GM21529 (cell line): ENCODE data around the gene VWF.

Source experiments
- ATAC-seq: cut with Tn5 transposase; IDR thresholded peaks from one replicate; pipeline ENCODE4 v1.9.1; 2021; ENCODE audit not compliant: unreplicated experiment

The VWF gene

DNA sequence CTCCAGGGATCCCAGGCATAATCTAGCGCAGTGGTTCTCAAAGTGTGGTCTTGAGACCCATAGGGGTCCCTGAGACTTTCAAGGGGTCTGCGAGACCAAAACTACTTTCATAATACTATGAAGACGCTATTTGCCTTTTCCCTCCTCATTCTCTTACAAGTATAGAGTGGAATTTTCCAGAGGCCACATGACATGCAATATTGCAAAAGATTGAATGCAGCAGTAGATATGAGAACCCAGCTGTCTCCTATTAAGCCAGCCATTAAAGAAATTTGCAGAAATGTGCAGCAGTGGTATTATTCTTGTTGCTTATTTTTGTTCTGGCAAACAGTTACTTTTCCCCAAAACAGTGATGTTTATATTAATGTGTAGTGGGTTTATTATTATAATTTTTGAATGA is 62.8 kb downstream of the VWF start:
- ATAC-seq = no peak

DNA sequence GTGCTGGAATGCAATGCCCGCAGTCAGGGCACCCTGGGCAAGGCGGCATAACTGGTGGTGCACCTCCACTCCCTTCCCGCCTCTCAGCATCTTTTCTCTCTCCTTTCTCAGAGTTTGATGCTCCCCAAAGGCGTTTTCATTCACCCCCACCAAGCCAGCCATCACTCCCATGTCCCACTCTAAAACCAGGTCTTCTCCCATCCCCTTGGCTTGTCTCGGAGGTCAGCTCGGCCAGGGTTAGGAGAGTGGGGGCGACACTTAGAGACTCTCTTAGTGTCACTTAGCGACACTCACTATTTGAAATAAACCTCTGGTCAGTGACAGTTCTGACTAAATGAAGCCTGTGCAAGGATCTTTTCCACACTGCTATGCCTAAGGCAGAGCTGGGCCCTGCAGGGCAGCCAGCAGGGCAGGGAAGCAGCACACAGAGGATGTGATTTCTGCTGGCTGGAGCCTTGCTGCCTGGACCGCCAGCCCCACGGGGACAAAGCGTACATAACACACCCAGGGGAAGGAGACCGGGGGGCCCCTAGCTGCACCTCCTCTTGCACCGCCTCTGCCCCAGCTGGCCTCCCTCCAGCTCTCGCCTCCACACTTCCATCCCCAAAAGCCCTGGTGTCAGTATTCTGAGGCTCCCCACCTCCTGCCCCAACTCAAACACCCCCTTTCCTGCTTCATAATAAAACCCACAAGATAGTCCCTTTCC is 64.5 kb downstream of the VWF start:
- no peak for ATAC-seq

- no peak for ATAC-seq
Measured at GRCh38 chr12:6059221-6059620, 65.2 kb downstream of the VWF start.

DNA sequence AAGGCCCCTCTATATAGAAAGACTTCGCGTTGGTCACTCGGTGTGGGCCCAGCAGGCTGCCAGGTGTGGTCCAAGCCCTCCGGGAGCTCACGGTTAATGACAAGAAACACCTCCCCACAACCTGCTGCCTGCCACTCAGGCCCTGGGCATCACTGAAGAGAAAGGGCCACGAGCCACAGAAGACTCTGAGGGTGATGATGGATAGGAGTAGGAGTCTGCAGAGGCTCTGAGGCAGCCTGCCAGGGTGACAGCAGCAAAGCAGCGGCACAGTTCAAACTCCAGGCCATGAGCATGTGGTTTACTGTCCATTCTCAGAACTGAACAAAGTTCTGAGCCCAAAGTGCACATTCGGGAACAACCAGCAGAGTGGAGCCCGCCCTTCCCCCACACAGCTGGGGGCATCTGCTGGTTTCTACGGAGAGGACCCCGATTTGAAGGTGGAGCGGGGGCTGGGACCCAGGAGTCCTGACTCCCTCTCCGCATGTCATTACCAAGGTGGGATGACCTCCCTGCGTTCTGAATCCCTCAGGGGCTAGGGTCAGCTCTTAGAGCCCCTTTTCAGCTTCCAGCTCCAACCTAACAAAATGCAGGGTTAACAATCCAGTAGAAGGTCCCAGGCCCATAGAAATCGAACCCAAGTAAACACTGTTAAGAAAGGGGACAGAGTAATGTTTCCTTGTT is 65.8 kb downstream of the VWF start:
- ATAC-seq = no peak

DNA sequence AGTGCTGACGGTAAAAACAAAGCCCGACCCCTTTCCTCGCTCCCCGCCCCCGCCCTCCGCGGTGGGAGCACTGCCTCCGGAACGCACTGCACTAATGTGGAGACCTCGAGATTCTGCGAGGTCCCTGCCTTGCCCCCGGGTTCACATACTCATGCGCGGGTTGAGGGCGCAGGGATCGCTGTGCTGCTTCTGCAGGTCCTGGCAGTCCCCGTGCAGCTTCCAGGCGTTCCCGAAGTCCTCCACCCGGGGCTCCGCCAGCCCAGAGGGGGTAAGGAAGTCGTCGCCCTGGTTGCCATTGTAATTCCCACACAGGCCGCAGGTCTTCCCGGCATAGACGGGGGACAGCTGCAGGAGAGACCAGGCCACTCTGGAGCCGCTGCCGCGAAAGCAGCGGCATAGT is 66.8 kb downstream of the VWF start:
- no peak for ATAC-seq

DNA sequence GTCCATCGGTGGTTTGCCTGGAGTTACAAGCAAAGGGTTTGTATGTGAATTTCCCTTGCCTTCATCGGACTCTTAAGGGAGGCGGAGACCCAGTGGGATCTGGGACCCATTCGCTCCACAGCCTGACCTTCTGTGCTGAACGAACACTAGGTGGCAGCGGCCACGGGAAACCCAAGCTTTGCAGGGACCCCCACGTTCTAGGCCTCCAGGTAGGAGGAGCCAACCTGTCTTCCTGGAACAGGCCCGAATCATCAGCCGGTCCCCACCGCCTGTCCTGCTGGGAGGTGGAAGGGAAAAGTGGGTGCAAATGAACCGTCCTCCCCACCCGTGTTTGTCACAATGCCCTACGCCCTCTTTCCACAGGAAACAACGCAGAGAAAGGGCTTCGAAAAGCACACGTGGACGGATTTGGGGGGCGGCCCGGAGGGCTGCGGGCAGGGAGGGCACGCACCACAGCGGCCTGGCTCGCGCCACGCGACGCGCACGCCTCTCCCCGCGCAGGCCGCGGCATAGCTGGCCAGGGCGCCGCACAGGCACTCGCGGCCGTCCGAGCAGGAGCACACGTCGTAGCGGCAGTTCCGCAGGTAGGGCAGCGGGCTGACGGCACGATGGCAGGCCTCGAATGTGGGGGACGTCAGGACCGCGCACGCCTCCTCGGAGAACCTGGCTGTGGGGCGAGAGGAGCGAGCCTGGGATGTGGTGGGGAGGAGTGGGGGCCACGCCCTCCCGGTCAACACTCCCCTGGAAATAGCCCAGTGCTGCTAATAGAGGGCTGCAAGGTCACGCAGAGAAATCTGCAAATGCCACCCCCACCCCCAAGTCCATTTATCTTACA is 67.8 kb downstream of the VWF start:
- ATAC-seq = no peak

- no peak for ATAC-seq
Measured at GRCh38 chr12:6053541-6053940, 70.9 kb downstream of the VWF start.

DNA sequence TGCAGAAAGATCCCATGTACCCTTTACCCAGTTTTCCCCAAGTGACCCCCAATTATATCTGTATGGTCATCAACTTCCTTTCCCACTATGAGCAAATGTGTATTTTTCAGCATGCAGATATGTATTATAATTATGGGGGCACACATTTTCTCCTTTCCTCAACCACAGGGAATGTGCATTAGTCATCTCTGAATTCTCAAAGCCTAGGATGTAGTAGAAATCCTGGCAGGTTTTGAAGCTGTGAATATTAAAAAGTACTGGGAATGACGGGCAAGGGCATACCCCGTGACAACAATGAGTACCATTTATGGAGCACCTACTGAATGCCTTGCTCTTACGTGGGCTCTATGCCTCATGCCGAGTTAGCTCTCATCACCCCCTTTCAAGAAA is 71.5 kb downstream of the VWF start:
- ATAC-seq = no peak

DNA sequence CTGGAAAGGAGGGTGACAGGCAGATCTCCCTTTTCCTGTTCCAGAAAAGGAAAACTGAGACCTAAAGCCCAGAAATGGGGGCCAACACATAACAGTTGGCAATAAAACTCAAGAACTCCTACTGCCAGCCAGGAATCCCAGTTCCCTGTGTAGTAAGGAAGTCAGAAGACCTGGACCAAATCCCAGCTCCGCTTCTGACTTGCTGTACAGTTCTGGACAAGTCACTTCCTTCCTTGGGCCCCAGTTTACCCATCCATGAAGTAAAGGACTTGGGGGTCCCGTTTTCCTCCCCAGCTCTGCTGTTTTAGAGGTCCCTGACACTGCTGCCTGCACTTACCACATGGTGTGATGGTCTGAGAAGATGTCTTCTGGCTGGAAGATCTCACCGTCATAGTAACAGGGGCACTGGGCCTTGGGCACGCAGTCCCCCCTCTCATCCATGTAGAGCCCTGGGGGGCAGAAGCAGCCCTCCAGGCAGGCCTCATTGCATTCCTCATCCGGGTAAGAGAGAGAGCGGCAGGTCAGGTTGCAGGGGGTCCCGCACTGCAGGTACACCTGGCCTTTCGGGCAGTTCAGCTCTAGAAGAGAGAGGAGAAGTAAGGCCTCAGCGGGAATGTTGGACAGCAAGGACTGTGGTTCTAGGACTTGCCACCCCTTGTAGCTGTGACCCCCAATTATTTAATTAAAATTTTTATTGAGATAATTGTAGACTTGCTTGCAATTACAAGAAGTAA is 72.1 kb downstream of the VWF start:
- ATAC-seq = no peak

GRCh38 chr12:6049992-6050391 is 74.5 kb downstream of the VWF start:
- no peak for ATAC-seq

DNA sequence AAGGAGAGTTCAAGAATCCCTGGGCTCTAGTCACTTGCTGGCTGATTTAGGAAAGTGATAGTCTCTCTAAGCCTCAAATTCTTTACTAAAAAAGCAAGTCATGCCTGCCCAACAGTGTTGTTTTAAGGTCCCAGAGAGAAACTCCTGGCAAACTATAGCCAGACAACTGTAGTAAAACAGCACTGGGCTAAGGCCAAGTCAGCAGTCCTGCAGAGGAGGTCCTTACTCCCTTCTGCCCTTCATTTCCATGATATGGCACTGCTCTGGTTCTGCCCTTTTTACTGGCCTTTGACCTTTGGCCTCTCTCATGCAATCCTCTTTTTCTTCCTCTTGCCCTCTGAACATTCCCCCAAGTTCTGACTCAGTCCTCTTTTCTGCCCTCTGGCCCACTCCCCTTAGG is 74.9 kb downstream of the VWF start:
- no peak for ATAC-seq

DNA sequence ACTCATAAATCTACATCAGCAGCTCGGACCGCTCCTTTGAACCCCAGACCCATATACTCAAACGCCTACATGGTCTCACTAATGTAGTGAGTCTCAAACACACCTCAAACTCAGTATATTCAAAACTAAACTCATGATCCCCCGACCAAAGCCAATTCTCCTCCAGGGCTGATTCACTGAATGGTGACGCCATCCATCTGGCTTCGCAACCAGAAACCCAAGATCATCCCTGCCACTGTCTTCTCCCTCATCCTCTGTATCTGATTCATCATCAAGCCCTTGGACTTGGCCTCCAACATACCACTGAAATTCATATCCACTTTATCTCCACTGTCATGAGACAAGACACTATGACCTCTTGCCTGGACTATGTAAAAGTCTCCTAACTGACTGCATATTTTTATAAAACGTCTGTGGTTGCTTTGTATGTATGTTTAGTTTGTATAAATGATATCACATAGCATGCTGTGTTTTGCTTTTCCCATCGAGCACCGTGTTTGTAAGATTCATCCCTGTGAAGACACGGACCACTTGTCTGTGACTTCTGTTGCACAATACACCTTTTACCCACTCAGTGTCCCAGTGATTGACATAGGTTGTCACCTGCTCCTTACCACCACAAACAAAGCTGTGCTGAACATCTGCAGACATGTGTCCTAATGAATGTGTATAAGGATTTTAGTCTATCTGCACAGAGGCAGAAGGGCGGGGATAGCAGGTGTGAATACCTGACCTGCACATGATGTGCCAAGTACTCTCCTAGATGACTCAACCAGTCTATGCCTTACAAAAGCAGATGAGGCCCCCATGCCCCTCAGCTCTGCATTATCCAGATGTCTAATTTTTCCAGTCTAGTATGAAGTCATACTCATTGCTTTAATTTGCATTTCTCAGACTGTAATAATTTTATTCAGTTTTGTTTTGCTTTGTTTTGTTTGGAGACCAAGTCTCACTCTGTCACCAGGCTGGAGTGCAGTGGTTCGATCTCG is 76.9 kb downstream of the VWF start:
- no peak for ATAC-seq

DNA sequence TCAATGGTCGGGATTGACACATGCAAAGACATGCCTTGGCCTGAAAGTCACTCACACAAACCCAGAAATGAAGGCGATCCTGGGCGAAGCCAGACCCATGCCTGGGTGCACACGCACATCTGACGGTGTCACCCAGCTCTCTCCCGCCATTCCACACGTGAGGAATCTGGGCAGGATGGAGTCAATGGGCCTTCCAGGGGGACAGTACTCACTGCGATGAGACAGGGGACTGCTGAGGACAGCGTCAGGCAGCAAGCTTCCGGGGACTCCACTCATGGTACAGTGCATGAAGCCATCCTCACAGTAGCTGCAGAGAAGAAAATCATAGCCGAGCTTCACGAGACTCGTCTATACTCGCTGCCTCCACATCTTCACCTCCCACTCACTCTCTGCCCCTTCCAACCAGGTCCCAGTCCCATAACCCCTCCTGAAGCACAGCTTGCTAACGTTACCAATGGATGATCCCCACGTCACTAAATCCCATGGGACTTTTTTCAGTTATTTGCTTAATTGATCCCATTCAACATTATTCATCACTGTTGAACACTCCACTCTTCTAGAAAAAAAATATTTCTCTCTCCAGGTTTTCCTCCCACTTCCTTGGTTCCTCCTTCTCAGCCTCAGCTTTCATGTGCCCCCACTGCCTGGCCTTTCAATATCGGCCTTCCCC is 77.8 kb downstream of the VWF start:
- ATAC-seq = no peak

GRCh38 chr12:6045438-6045837 is 79.0 kb downstream of the VWF start:
- ATAC-seq = no peak

- no peak for ATAC-seq
Measured at GRCh38 chr12:6044082-6044481, 80.4 kb downstream of the VWF start.

DNA sequence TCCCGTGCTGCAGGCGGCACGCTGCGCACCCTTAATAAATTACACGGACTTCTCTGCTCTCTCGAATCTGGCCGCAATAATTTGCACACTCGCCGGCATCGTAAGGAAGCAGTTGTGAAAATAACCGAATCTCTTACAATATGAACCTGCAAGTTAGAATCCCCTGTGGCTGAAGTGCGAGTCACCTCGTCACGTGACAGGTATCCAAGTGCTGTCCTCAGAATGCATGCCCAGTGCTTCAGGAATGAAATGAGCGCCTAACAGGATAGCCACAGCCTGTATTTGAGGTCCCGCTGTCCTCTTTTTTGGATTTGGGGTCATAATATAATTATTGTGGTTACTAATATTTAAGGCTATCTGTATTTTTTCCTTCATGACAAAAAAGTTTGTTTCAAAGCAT is 82.0 kb downstream of the VWF start:
- no peak for ATAC-seq

GRCh38 chr12:6041891-6042290 is 82.6 kb downstream of the VWF start:
- ATAC-seq = no peak

- ATAC-seq = no peak
Measured at GRCh38 chr12:6040815-6041214, 83.7 kb downstream of the VWF start.

DNA sequence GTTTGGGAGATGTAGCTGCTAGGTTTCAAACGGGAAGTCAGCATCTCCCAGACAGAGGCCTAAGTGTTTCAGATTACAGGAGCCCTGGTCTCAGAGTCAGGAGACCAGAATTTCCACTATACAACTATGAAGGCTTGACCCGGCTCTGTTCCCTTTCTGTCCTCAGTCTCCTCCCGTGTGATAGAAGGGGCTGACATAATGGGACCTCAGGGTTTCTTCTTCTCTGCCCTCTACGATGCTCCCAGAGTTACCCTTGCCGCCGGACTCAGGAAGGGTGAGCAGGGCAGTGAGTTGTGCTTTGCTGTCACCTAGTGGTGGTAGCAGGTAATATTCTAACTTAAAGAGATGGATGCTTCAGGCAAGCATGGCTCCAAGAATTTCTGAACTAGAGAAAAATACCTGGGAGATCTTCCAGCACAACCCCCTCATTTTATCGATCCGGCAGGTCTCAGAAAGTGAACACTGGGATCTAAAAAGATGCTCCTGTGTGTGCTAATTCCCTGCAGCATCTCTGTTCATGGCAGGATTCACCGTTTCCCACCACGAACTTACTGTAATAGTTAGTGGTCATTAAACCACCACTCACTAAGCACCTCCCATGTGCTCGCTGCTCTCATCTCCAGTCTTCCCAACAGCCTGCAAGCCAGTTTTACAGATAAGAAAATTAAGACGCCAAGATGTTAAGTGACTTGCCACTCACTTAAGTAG is 84.4 kb downstream of the VWF start:
- peak; percentile 55 for ATAC-seq
